IMR-90 (cell line): ENCODE results near the gene DIAPH1. TPM values are rescaled to one million over a fixed set of nuclear protein-coding genes. Genes with fewer than 3 reads are reported as not detected.

Experiments
- ATAC-seq: fragments of 200-7000 bp; cut with Tn5 transposase; 2 replicates; pipeline ENCODE4 v1.9.1; 2020; ENCODE audit warnings: low read depth, mild to moderate bottlenecking, moderate library complexity
- BruUV-seq: library from RNA; stranded (reverse); fragments of 400-500 nt; replicated peaks from 2 replicates; lab custom pipeline; 2021; lab: Mats Ljungman, UMichigan
- CTCF ChIA-PET: fragments of 300-600 bp; formaldehyde crosslinking; extraction: SDS; loops from one replicate; lab custom pipeline; 2021; ENCODE audit warnings: antibody characterized with exemption; lab: Yijun Ruan, JAX
- POLR2A ChIA-PET: fragments of 300-600 bp; sonication (Branson Sonifier 250); formaldehyde crosslinking; loops from one replicate; lab custom pipeline; 2022; ENCODE audit warnings: antibody characterized with exemption; ENCODE audit not compliant: unreplicated experiment; lab: Charles Lee
- DNase-seq: peaks from one replicate; pipeline ENCODE4 v3.0.0; 2013
- H2AFZ ChIP-seq: replicated peaks from 2 replicates; pipeline ENCODE3; 2013; ENCODE audit warnings: low read length, mild to moderate bottlenecking; ENCODE audit not compliant: poor library complexity
- H2AK5ac ChIP-seq: 2 replicates; pipeline ENCODE4 v1.6.1; 2013; ENCODE audit warnings: low read depth, low read length, inconsistent platforms
- H2AK9ac ChIP-seq: replicated peaks from 2 replicates; pipeline ENCODE3; 2013; ENCODE audit warnings: mild to moderate bottlenecking, low read depth, low read length, moderate library complexity; ENCODE audit not compliant: poor library complexity
- H2BK120ac ChIP-seq: 2 replicates; pipeline ENCODE4 v1.6.1; 2013; ENCODE audit warnings: low read depth, low read length, inconsistent platforms
- H2BK15ac ChIP-seq: 3 replicates; pipeline ENCODE4 v1.6.1; 2013; ENCODE audit warnings: low read depth, low read length, inconsistent platforms
- H2BK20ac ChIP-seq: 2 replicates; pipeline ENCODE4 v1.6.1; 2013; ENCODE audit warnings: low read depth, mild to moderate bottlenecking, inconsistent platforms, low read length, moderate library complexity
- H2BK5ac ChIP-seq: 2 replicates; pipeline ENCODE4 v1.6.1; 2013; ENCODE audit warnings: mild to moderate bottlenecking, low read depth, low read length, inconsistent platforms; ENCODE audit not compliant: poor library complexity, severe bottlenecking
- H3K14ac ChIP-seq: replicated peaks from 2 replicates; pipeline ENCODE4 v1.6.1; 2013; ENCODE audit warnings: low read depth, low read length, inconsistent platforms
- H3K18ac ChIP-seq: 2 replicates; pipeline ENCODE4 v1.6.1; 2013; ENCODE audit warnings: low read depth, low read length, control low read depth
- H3K23ac ChIP-seq: 2 replicates; pipeline ENCODE4 v1.6.1; 2013; ENCODE audit warnings: low read depth, low read length, inconsistent platforms
- H3K27ac ChIP-seq: 2 replicates; pipeline ENCODE4 v1.5.1; 2013; ENCODE audit warnings: mild to moderate bottlenecking, control low read depth, low read length; ENCODE audit not compliant: insufficient read depth
- H3K27me3 ChIP-seq: 2 replicates; pipeline ENCODE4 v1.6.1; 2013; ENCODE audit warnings: low read length; ENCODE audit not compliant: control insufficient read depth, insufficient read depth
- H3K36me3 ChIP-seq: 2 replicates; pipeline ENCODE4 v1.6.1; 2013; ENCODE audit warnings: low read length, mixed read lengths; ENCODE audit not compliant: control insufficient read depth, insufficient read depth
- H3K4ac ChIP-seq: 2 replicates; pipeline ENCODE4 v1.6.1; 2013; ENCODE audit warnings: low read depth, low read length, inconsistent platforms
- H3K4me1 ChIP-seq: 2 replicates; pipeline ENCODE4 v1.6.1; 2013; ENCODE audit warnings: low read length, mixed read lengths; ENCODE audit not compliant: control insufficient read depth, insufficient read depth
- H3K4me2 ChIP-seq: 2 replicates; pipeline ENCODE4 v1.6.1; 2013; ENCODE audit warnings: low read depth, mild to moderate bottlenecking, control low read depth, low read length, moderate library complexity
- H3K4me3 ChIP-seq: 2 replicates; pipeline ENCODE4 v1.5.1; 2013; ENCODE audit warnings: low read depth, mild to moderate bottlenecking, control low read depth, low read length, moderate library complexity; ENCODE audit not compliant: insufficient read depth
- H3K56ac ChIP-seq: 2 replicates; pipeline ENCODE4 v1.6.1; 2013; ENCODE audit warnings: low read length, inconsistent platforms; ENCODE audit not compliant: insufficient read depth; ENCODE audit errors: extremely low read depth
- H3K79me1 ChIP-seq, 2 experiments: 2 replicates each; pipeline ENCODE4 v1.6.1; 2013; ENCODE audit warnings: low read length in 2 of 2, inconsistent platforms in 1 of 2, low read depth in 1 of 2
- H3K9ac ChIP-seq: 2 replicates; pipeline ENCODE4 v1.6.1; 2013; ENCODE audit warnings: low read depth, low read length, control low read depth
- H3K9me1 ChIP-seq: 2 replicates; pipeline ENCODE4 v1.6.1; 2013; ENCODE audit warnings: low read length, inconsistent platforms; ENCODE audit not compliant: insufficient read depth
- H3K9me3 ChIP-seq: 2 replicates; pipeline ENCODE4 v1.6.1; 2013; ENCODE audit warnings: low read length; ENCODE audit not compliant: control insufficient read depth, insufficient read depth
- H4K20me1 ChIP-seq: 2 replicates; pipeline ENCODE4 v1.6.1; 2013; ENCODE audit warnings: low read length, inconsistent platforms; ENCODE audit not compliant: insufficient read depth
- H4K5ac ChIP-seq: 2 replicates; pipeline ENCODE4 v1.6.1; 2013; ENCODE audit warnings: mild to moderate bottlenecking, low read depth, low read length, control low read depth
- H4K8ac ChIP-seq, 2 experiments: 2 replicates each; pipeline ENCODE4 v1.6.1; 2013; ENCODE audit warnings: low read depth in 2 of 2, low read length in 2 of 2, control low read depth in 1 of 2, inconsistent platforms in 1 of 2
- H4K91ac ChIP-seq: 2 replicates; pipeline ENCODE4 v1.6.1; 2013; ENCODE audit warnings: low read depth, low read length, inconsistent platforms; ENCODE audit not compliant: insufficient read depth
- CTCF ChIP-seq: conservative IDR thresholded peaks from 2 replicates; pipeline ENCODE4 v1.5.1; 2012; ENCODE audit warnings: mild to moderate bottlenecking, low read depth, low read length, improper control_type of control experiment
- MAFK ChIP-seq: IDR thresholded peaks from 2 replicates; pipeline ENCODE4 v1.6.1; 2012; ENCODE audit warnings: low read depth, low read length, improper control_type of control experiment
- NFE2L2 ChIP-seq: fragments of 150-350 bp; IDR thresholded peaks from 2 replicates; pipeline ENCODE4 v1.6.1; 2016; ENCODE audit warnings: low read depth, mild to moderate bottlenecking, low read length
- RAD21 ChIP-seq: IDR thresholded peaks from 2 replicates; pipeline ENCODE4 v1.6.1; 2012; ENCODE audit warnings: low read length, improper control_type of control experiment
- RCOR1 ChIP-seq: IDR thresholded peaks from 2 replicates; pipeline ENCODE4 v1.6.1; 2012; ENCODE audit warnings: mild to moderate bottlenecking, low read length, improper control_type of control experiment; ENCODE audit not compliant: insufficient replicate concordance
- RFX5 ChIP-seq: IDR thresholded peaks from 2 replicates; pipeline ENCODE4 v1.8.0; 2012; ENCODE audit warnings: low read depth, mild to moderate bottlenecking, low read length, moderate library complexity
- SMC3 ChIP-seq: fragments of 150-350 bp; IDR thresholded peaks from 2 replicates; pipeline ENCODE4 v1.6.1; 2016; ENCODE audit warnings: low read depth, mild to moderate bottlenecking, antibody characterized with exemption, low read length, moderate library complexity
- USF2 ChIP-seq: fragments of 150-350 bp; IDR thresholded peaks from 2 replicates; pipeline ENCODE4 v1.6.1; 2017; ENCODE audit warnings: mild to moderate bottlenecking, antibody characterized with exemption, low read length, low read depth
- WGBS, 2 experiments: methylation state at CpG; one replicate each; pipeline versions ENCODE4 v1.1.5 to v1.1.7; 2013; ENCODE audit warnings: missing lambda C conversion rate in 2 of 2; ENCODE audit not compliant: insufficient read length in 1 of 2; ENCODE audit errors: extremely low coverage in 2 of 2; 5-methylcytosine and 5-hydroxymethylcytosine counted together
- dilution Hi-C: fragments of 300-500 bp; cut with HindIII; formaldehyde crosslinking; loops from one replicate; pipeline ENCODE4 v1.14.3; 2018; ENCODE audit warnings: low sequenced_read_pairs; ENCODE audit not compliant: unreplicated experiment
- in situ Hi-C: fragments of 300-500 bp; cut with MboI; formaldehyde crosslinking; loops from 3 replicates; pipeline ENCODE4 v1.14.3; 2019; ENCODE audit warnings: low sequenced_read_pairs, inconsistent platforms, mixed read lengths
- intact Hi-C: fragments of 100-400 bp; cut with micrococcal nuclease; formaldehyde crosslinking; loops from 2 replicates; pipeline ENCODE4 v1.10.0; 2022
- polyA plus RNA-seq, 3 experiments: library from polyadenylated mRNA; depleted of rRNA; stranded (reverse); fragments of >200 nt; gene quantifications; 2 replicates each; pipeline ENCODE4 v1.2.3, GENCODE V29; 2012; ENCODE audit warnings: low replicate concordance in 1 of 3
- total RNA-seq: library from RNA; depleted of rRNA; stranded (reverse); fragments of >200 nt; gene quantifications from 2 replicates; pipeline ENCODE4 v1.2.3, GENCODE V29; 2012
- TF ChIP-seq, protein P1 (sequence below): fragments of 150-350 bp; IDR thresholded peaks from 2 replicates; pipeline ENCODE4 v1.6.1; 2016; ENCODE audit warnings: low read depth, mild to moderate bottlenecking, low read length, moderate library complexity, borderline replicate concordance

The DIAPH1 gene
- total and polyA plus RNA-seq, 2 of the 4 experiments (the other 2 are of a cell fraction) = 12.0 to 37.4 TPM

DNA sequence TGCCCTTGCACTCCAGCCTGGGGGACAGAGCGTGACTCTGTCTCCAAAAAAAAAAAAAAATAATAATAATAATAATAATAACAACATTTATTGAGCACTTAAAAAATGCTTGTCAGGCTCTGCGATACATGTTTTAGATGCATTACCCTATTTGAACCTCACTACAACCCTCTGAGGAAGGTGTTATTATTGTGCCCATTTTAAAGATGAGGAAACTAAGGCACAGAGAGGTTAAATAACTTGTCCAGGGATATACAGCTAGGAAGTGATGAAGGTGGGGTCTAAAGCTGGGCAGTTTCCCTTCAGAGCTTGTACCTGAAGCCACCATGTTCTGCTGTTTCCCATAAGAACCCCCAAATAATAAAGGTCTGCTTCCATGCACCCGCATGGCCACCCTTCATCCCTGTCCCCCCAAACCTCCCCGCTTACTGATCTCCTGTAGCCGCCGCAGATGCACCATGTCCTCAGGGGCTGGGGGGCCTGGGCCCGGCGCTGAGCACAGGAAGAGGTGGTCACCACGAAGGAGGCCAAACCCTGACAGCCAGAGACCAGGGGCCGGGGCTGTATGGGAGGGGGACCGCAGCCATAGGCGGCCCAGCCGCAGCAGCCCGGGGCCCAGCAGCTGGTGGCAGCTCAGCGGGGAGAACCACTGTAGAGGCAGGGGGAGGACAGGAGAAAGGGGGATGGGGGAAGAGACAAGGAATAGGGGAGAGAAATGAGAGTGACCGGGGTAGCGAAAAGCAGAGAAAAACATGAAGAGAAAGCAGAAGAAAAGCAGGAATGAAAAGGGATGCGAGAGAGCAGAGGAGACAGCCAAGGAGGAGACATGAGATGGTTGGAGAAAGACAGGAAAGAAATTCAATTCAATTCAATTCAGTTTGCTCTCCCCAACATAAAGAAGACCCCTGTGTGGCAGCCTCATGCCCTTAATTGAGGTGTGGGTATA, 47.5 kb upstream of the DIAPH1 start:
- no peaks in the 10 kb centered on the region for H4K20me1 ChIP-seq
- no peak overlapping the region for H2AK9ac ChIP-seq
- H2BK120ac ChIP-seq = no peak overlapping the region
- H3K9me3 ChIP-seq = no peaks in the 10 kb centered on the region
- no peak overlapping the region for H2AK5ac ChIP-seq
- no peaks in the 10 kb centered on the region for H3K9me1 ChIP-seq
- WGBS, 2 experiments = 81% methylated on average over 5 of the region's 18 CpGs; no CpG with 5 or more reads in 1 of the 2 experiments
- no peak overlapping the region for H2AFZ ChIP-seq
- no peak overlapping the region for H2BK5ac ChIP-seq
- dilution Hi-C loops (no loop called here), in situ Hi-C loops (no loop called here), intact Hi-C loops (loop anchor here (1.0 to 2.0 kb wide), 4 partner anchors 26 to 294 kb away; no protein-coding TSS in a partner anchor)
- no peak overlapping the region for H3K14ac ChIP-seq
- no peak overlapping the region for H3K4ac ChIP-seq
- H3K36me3 ChIP-seq = peaks cover 14% of the 10 kb centered on the region
- H2BK20ac ChIP-seq = no peak overlapping the region
- no peaks in the 10 kb centered on the region for H3K27me3 ChIP-seq
- no peak overlapping the region for H3K4me3 ChIP-seq
- no peak overlapping the region for H2BK15ac ChIP-seq
- DNase-seq = no peak
- H3K27ac ChIP-seq = no peak overlapping the region
- H3K9ac ChIP-seq = no peak overlapping the region
- TF ChIP-seq, protein P1, sequence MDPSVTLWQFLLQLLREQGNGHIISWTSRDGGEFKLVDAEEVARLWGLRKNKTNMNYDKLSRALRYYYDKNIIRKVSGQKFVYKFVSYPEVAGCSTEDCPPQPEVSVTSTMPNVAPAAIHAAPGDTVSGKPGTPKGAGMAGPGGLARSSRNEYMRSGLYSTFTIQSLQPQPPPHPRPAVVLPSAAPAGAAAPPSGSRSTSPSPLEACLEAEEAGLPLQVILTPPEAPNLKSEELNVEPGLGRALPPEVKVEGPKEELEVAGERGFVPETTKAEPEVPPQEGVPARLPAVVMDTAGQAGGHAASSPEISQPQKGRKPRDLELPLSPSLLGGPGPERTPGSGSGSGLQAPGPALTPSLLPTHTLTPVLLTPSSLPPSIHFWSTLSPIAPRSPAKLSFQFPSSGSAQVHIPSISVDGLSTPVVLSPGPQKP = no peak
- TF ChIP-seq RFX5 (no peak), SMC3 (no peak), MAFK (no peak), RAD21 (no peak), NFE2L2 (no peak), CTCF (no peak), USF2 (no peak), RCOR1 (no peak)
- H3K18ac ChIP-seq = no peak overlapping the region
- H4K5ac ChIP-seq = no peak overlapping the region
- BruUV-seq = no TSS peak
- no peak overlapping the region for H3K23ac ChIP-seq
- H3K4me2 ChIP-seq = no peak overlapping the region
- no peaks in the 10 kb centered on the region for H3K79me1 ChIP-seq
- H3K4me1 ChIP-seq = no peaks in the 10 kb centered on the region
- no peak for ATAC-seq
- POLR2A ChIA-PET = no interaction called here
- no peak overlapping the region for H3K56ac ChIP-seq
- CTCF ChIA-PET = interaction anchor here (0.7 kb wide), 1 partner anchor 164 kb away, joined by 3 read pairs; no protein-coding TSS in a partner anchor
- H4K91ac ChIP-seq = no peak overlapping the region
- no peak overlapping the region for H4K8ac ChIP-seq
